HepG2 (cell line): ENCODE measurements around the gene MAN1A2. TPM values are rescaled to one million over a fixed set of nuclear protein-coding genes. Genes with fewer than 3 reads are reported as not detected.

Experiments used
- ATF1 ChIP-seq: IDR thresholded peaks from 2 replicates; pipeline ENCODE4 v1.6.1; 2016; ENCODE audit warnings: mild to moderate bottlenecking, control low read depth
- ETV5 ChIP-seq: IDR thresholded peaks from 2 replicates; pipeline ENCODE4 v1.6.1; 2018; ENCODE audit warnings: missing biosample characterization, missing genetic modification reagents, inconsistent platforms, borderline replicate concordance
- FOXA1 ChIP-seq, 2 experiments: fragments of 450-650 bp in 1 of 2; sonication (generic) in 1 of 2; formaldehyde crosslinking in 1 of 2; IDR thresholded peaks; 2 replicates each; pipeline versions ENCODE4 v1.4.0 to v1.6.1; 2016 to 2020; ENCODE audit warnings: missing genetic modification reagents in 1 of 2
- JUND ChIP-seq: sonication (generic); formaldehyde crosslinking; IDR thresholded peaks from 2 replicates; pipeline ENCODE4 v1.8.0; 2022; ENCODE audit warnings: mild to moderate bottlenecking, missing genetic modification reagents
- KDM2A ChIP-seq: sonication (generic); formaldehyde crosslinking; IDR thresholded peaks from 2 replicates; pipeline ENCODE4 v1.4.0; 2020; ENCODE audit warnings: low read depth, missing genetic modification reagents, borderline replicate concordance
- KMT2A ChIP-seq: sonication (generic); formaldehyde crosslinking; IDR thresholded peaks from 2 replicates; pipeline ENCODE4 v1.4.0; 2020; ENCODE audit warnings: missing genetic modification reagents
- MIXL1 ChIP-seq: IDR thresholded peaks from 2 replicates; pipeline ENCODE4 v1.6.1; 2016
- RARA ChIP-seq: IDR thresholded peaks from 2 replicates; pipeline ENCODE4 v1.6.1; 2016; ENCODE audit warnings: missing genetic modification reagents, missing compliant biosample characterization
- RFX1 ChIP-seq: fragments of 450-650 bp; IDR thresholded peaks from 2 replicates; pipeline ENCODE4 v1.6.1; 2017
- SMC3 ChIP-seq: IDR thresholded peaks from 2 replicates; pipeline ENCODE4 v1.6.1; 2011; ENCODE audit warnings: low read length, improper control_type of control experiment
- SOX13 ChIP-seq, 3 experiments: fragments of 450-650 bp in 1 of 3; sonication (generic) in 1 of 3; formaldehyde crosslinking in 1 of 3; IDR thresholded peaks in 2 of 3; conservative IDR thresholded peaks in 1 of 3; 2 replicates each; pipeline versions ENCODE4 v1.5.0 to v1.6.1; 2016 to 2020; ENCODE audit warnings: antibody characterized with exemption in 1 of 3, mild to moderate bottlenecking in 1 of 3, missing compliant biosample characterization in 1 of 3, missing genetic modification reagents in 1 of 3, moderate library complexity in 1 of 3
- ZNF3 ChIP-seq: IDR thresholded peaks from 2 replicates; pipeline ENCODE4 v1.7.0; 2017; ENCODE audit warnings: inconsistent platforms
- ZNF30 ChIP-seq: sonication (generic); formaldehyde crosslinking; IDR thresholded peaks from 2 replicates; pipeline ENCODE4 v1.5.0; 2020; ENCODE audit warnings: mild to moderate bottlenecking, missing genetic modification reagents
- ZNF446 ChIP-seq: sonication (generic); formaldehyde crosslinking; IDR thresholded peaks from 2 replicates; pipeline ENCODE4 v1.5.0; 2020; ENCODE audit warnings: mild to moderate bottlenecking, missing genetic modification reagents
- ZNF513 ChIP-seq: sonication (generic); formaldehyde crosslinking; conservative IDR thresholded peaks from 2 replicates; pipeline ENCODE4 v1.5.0; 2020; ENCODE audit warnings: missing genetic modification reagents
- ZNF672 ChIP-seq: sonication (generic); formaldehyde crosslinking; IDR thresholded peaks from 2 replicates; pipeline ENCODE4 v1.8.1; 2022; ENCODE audit warnings: missing genetic modification reagents
- polyA plus RNA-seq, 8 experiments: library from polyadenylated mRNA; depleted of rRNA in 3 of 8; stranded (reverse) in 7 of 8; unstranded in 1 of 8; fragments of >200 nt; fragmentation: Illumina TruSeq in 4 of 8; extraction: Trizol in 4 of 8; gene quantifications; 2 replicates each; pipeline versions ENCODE4 v1.2.1 to v1.2.3, GENCODE V29; 2011 to 2016; ENCODE audit warnings: low read depth in 4 of 8, missing spikeins in 1 of 8, mixed read lengths in 1 of 8; ENCODE audit not compliant: insufficient read depth in 1 of 8
- total RNA-seq, 5 experiments: library from RNA; depleted of rRNA; stranded (reverse); fragments of >200 nt; fragmentation: Illumina TruSeq; extraction: Trizol; gene quantifications; 2 replicates each; pipeline ENCODE4 v1.2.3, GENCODE V29; 2016; ENCODE audit warnings: low read depth in 1 of 5
- TF ChIP-seq, protein P1 (sequence below): sonication (generic); formaldehyde crosslinking; IDR thresholded peaks from 2 replicates; pipeline ENCODE4 v1.8.0; 2022; ENCODE audit warnings: missing genetic modification reagents, mild to moderate bottlenecking, moderate library complexity, borderline replicate concordance
- TF ChIP-seq, protein P2 (sequence below): sonication (generic); formaldehyde crosslinking; IDR thresholded peaks from 2 replicates; pipeline ENCODE4 v1.4.0; 2020; ENCODE audit warnings: low read depth, missing genetic modification reagents
- TF ChIP-seq, protein P3 (sequence below): IDR thresholded peaks from 2 replicates; pipeline ENCODE4 v1.4.0; 2020; ENCODE audit warnings: mild to moderate bottlenecking, missing genetic modification reagents

Gene MAN1A2
- total and polyA plus RNA-seq, 2 of the 13 experiments (the other 11 are each of a cell fraction or from before 2014, with no cell fraction given), result 8.0 to 19.9 TPM

DNA sequence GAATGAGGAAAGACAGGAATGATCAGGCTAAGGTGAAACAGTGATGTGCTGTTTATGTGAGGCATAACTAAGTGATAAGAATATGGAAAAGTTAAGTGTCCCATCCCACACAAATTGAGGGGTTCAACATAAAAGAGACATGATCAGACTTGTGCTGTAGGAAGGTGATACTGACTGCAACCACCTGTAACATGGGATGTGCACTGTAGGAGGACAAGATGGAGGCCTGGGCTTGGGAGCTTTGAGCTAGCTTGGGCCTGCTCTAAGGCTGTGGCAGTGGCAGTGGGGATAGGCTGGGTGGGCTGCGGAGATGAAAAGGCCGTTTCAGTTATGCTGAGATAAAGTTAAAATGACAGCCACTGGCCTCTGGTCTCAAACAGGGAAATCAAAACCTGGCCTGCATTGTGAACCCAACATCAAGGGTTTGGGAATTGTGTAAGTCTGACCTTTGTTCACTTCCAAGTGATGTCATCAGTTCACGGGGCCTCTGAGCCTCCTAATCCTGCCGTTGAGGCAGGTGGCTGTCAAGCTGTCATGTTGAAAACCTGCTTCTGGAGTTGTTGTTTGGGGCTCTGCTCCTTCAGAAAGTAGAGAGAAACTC lies 177.4 kb downstream of the MAN1A2 start (continued):
- no peak for TF ChIP-seq ZNF513 (CRISPR knock-in tag)
- peak; percentile 69 for TF ChIP-seq RARA
- no peak for TF ChIP-seq ZNF446 (CRISPR knock-in tag)
- TF ChIP-seq JUND, result peak; percentile 44; the same call in 1 of the 2 replicates
- TF ChIP-seq KMT2A (CRISPR knock-in tag), result no peak
- no peak for TF ChIP-seq ETV5 (CRISPR knock-in tag)
- TF ChIP-seq, protein P1, sequence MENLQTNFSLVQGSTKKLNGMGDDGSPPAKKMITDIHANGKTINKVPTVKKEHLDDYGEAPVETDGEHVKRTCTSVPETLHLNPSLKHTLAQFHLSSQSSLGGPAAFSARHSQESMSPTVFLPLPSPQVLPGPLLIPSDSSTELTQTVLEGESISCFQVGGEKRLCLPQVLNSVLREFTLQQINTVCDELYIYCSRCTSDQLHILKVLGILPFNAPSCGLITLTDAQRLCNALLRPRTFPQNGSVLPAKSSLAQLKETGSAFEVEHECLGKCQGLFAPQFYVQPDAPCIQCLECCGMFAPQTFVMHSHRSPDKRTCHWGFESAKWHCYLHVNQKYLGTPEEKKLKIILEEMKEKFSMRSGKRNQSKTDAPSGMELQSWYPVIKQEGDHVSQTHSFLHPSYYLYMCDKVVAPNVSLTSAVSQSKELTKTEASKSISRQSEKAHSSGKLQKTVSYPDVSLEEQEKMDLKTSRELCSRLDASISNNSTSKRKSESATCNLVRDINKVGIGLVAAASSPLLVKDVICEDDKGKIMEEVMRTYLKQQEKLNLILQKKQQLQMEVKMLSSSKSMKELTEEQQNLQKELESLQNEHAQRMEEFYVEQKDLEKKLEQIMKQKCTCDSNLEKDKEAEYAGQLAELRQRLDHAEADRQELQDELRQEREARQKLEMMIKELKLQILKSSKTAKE (CRISPR knock-in tag), result no peak
- no peak for TF ChIP-seq ZNF30 (CRISPR knock-in tag)
- no peak for TF ChIP-seq MIXL1 (CRISPR knock-in tag)
- no peak for TF ChIP-seq FOXA1 (IDR thresholded peaks at IDR 0.05)
- TF ChIP-seq FOXA1 (CRISPR knock-in tag; IDR thresholded peaks at IDR 0.05), result no peak
- no peak for TF ChIP-seq SMC3
- TF ChIP-seq, protein P2, sequence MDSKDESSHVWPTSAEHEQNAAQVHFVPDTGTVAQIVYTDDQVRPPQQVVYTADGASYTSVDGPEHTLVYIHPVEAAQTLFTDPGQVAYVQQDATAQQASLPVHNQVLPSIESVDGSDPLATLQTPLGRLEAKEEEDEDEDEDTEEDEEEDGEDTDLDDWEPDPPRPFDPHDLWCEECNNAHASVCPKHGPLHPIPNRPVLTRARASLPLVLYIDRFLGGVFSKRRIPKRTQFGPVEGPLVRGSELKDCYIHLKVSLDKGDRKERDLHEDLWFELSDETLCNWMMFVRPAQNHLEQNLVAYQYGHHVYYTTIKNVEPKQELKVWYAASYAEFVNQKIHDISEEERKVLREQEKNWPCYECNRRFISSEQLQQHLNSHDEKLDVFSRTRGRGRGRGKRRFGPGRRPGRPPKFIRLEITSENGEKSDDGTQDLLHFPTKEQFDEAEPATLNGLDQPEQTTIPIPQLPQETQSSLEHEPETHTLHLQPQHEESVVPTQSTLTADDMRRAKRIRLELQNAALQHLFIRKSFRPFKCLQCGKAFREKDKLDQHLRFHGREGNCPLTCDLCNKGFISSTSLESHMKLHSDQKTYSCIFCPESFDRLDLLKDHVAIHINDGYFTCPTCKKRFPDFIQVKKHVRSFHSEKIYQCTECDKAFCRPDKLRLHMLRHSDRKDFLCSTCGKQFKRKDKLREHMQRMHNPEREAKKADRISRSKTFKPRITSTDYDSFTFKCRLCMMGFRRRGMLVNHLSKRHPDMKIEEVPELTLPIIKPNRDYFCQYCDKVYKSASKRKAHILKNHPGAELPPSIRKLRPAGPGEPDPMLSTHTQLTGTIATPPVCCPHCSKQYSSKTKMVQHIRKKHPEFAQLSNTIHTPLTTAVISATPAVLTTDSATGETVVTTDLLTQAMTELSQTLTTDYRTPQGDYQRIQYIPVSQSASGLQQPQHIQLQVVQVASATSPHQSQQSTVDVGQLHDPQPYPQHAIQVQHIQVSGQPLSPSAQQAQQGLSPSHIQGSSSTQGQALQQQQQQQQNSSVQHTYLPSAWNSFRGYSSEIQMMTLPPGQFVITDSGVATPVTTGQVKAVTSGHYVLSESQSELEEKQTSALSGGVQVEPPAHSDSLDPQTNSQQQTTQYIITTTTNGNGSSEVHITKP (CRISPR knock-in tag), result no peak
- TF ChIP-seq ZNF3 (CRISPR knock-in tag), result no peak
- TF ChIP-seq ZNF672, result no peak
- no peak for TF ChIP-seq RFX1
- TF ChIP-seq ATF1, result peak; percentile 50; the same call in 1 of the 2 replicates
- no peak for TF ChIP-seq SOX13 (IDR thresholded peaks at IDR 0.05)
- TF ChIP-seq SOX13 (CRISPR knock-in tag; conservative IDR thresholded peaks at IDR 0.05 in 1 of 2, IDR thresholded peaks at IDR 0.05 in 1 of 2), result peak in 1 of 2 experiments; percentile 56; a peak in 1 of 4 replicates
- TF ChIP-seq, protein P3, sequence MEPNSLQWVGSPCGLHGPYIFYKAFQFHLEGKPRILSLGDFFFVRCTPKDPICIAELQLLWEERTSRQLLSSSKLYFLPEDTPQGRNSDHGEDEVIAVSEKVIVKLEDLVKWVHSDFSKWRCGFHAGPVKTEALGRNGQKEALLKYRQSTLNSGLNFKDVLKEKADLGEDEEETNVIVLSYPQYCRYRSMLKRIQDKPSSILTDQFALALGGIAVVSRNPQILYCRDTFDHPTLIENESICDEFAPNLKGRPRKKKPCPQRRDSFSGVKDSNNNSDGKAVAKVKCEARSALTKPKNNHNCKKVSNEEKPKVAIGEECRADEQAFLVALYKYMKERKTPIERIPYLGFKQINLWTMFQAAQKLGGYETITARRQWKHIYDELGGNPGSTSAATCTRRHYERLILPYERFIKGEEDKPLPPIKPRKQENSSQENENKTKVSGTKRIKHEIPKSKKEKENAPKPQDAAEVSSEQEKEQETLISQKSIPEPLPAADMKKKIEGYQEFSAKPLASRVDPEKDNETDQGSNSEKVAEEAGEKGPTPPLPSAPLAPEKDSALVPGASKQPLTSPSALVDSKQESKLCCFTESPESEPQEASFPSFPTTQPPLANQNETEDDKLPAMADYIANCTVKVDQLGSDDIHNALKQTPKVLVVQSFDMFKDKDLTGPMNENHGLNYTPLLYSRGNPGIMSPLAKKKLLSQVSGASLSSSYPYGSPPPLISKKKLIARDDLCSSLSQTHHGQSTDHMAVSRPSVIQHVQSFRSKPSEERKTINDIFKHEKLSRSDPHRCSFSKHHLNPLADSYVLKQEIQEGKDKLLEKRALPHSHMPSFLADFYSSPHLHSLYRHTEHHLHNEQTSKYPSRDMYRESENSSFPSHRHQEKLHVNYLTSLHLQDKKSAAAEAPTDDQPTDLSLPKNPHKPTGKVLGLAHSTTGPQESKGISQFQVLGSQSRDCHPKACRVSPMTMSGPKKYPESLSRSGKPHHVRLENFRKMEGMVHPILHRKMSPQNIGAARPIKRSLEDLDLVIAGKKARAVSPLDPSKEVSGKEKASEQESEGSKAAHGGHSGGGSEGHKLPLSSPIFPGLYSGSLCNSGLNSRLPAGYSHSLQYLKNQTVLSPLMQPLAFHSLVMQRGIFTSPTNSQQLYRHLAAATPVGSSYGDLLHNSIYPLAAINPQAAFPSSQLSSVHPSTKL (CRISPR knock-in tag), result peak; percentile 71
- no peak for TF ChIP-seq KDM2A (CRISPR knock-in tag)
